Fibroblast of lung (primary cell): Measurements from ENCODE around the gene ARGLU1.

Source experiments
- CTCF ChIP-seq, 2 donors: IDR thresholded peaks in 1 of 2; conservative IDR thresholded peaks in 1 of 2; 1 replicate in 1 of 2; 2 replicates in 1 of 2; pipeline ENCODE4 v1.5.1; 2011 to 2012; ENCODE audit warnings: low read length in 2 of 2, control low read depth in 1 of 2, inconsistent platforms in 1 of 2, low read depth in 1 of 2, mild to moderate bottlenecking in 1 of 2
- EZH2 ChIP-seq: IDR thresholded peaks from 2 replicates; pipeline ENCODE4 v1.5.1; 2012; ENCODE audit warnings: low read length, control low read depth, mild to moderate bottlenecking; ENCODE audit errors: missing control alignments

DNA sequence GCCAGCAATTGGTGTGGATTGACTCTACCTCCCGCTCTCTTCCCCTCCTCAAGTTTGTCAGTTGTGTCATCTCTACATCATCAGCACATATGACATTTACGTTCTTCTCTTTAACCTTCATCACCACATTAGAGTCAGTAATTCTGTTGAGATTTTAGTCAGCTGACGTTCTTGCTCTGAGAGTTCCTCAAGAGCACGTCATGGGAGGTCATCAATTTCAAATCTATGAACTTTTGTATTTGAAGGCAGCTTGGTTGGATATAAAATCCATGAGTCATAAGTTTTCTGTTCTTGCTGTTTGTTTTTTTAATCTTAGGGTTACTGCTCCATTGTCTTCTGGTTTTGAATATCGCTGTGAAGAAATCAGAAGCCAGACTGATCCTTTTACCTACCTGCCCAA is 21.8 kb upstream of the ARGLU1 start:
- TF ChIP-seq CTCF (conservative IDR thresholded peaks at IDR 0.05 in 1 of 2, IDR thresholded peaks at IDR 0.05 in 1 of 2; ENCODE audit: low read depth in 1 of 2, low read length in 2 of 2) (no peak), EZH2 (no peak)
